ENCODE data around the gene PHF21A. TPM values are rescaled to one million over a fixed set of nuclear protein-coding genes. Genes with fewer than 3 reads are reported as not detected.

PHF21A gene
- total RNA-seq, 1 donor from 2014 or later = 35.9 TPM

GRCh38 chr11:45890886-45891550 is 230.2 kb downstream of the PHF21A start:
- Mint-ChIP-seq H3K27ac (ENCODE audit: unreplicated experiment) (no peak overlapping the region), H3K36me3 (ENCODE audit: low read depth) (no peaks in the 10 kb centered on the region), H3K9me3 (ENCODE audit: low read depth) (no peaks in the 10 kb centered on the region), H3K27me3 (ENCODE audit: low read depth) (peaks cover 20% of the 10 kb centered on the region), H3K4me1 (ENCODE audit: low read depth) (no peaks in the 10 kb centered on the region), H3K4me3 (ENCODE audit: unreplicated experiment) (no peak overlapping the region)
- TF ChIP-seq, protein P1, sequence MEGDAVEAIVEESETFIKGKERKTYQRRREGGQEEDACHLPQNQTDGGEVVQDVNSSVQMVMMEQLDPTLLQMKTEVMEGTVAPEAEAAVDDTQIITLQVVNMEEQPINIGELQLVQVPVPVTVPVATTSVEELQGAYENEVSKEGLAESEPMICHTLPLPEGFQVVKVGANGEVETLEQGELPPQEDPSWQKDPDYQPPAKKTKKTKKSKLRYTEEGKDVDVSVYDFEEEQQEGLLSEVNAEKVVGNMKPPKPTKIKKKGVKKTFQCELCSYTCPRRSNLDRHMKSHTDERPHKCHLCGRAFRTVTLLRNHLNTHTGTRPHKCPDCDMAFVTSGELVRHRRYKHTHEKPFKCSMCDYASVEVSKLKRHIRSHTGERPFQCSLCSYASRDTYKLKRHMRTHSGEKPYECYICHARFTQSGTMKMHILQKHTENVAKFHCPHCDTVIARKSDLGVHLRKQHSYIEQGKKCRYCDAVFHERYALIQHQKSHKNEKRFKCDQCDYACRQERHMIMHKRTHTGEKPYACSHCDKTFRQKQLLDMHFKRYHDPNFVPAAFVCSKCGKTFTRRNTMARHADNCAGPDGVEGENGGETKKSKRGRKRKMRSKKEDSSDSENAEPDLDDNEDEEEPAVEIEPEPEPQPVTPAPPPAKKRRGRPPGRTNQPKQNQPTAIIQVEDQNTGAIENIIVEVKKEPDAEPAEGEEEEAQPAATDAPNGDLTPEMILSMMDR (IDR thresholded peaks at IDR 0.05) = no peak
- DNase-seq (ENCODE audit: low spot score) = no peak

DNA sequence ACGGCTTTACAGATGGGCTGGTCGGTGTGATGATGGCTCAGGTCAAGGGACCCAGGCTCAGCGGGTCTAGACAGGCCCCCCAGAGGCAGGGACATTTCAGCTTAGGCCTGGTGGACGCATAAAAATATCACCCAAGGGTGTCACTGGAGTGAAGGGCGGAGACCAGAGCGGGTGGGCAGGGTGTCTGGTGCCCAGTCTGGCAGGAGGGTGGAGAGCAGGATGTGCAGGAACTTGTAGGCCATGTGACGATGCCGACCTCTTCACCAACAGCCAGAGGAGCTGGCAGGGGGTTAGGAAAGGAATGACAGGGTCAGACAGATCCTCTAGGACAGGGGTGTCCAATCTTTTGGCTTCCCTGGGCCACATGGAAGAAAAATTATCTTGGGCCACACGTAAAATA is 231.3 kb downstream of the PHF21A start:
- DNase-seq (ENCODE audit: low spot score) = no peak
- Mint-ChIP-seq H3K4me3 (ENCODE audit: unreplicated experiment) (no peak overlapping the region), H3K36me3 (ENCODE audit: low read depth) (no peaks in the 10 kb centered on the region), H3K9me3 (ENCODE audit: low read depth) (no peaks in the 10 kb centered on the region), H3K27ac (ENCODE audit: unreplicated experiment) (no peak overlapping the region), H3K27me3 (ENCODE audit: low read depth) (peaks cover 18% of the 10 kb centered on the region), H3K4me1 (ENCODE audit: low read depth) (peaks cover 4% of the 10 kb centered on the region)
- TF ChIP-seq, protein P1 (IDR thresholded peaks at IDR 0.05) = no peak

DNA sequence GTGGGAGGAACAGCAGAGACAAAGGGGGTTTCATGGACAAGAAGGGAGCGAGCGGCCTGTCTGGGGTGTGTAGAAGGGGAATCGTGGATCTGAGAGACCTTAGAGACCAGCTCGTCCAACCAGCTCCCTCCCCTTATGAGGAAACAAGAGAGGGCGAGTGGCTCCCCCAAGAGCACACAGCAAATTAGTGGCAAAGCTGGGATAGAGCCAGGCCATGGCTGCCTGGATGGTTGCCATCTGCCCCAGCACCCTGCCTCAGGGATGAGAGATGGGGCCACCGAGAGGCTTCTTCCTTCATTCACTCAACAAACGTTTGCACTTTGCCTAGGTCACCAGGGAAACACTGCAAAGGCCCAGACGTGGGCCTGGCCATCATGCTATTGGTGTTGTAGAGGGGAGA is 231.7 kb downstream of the PHF21A start:
- no peak for DNase-seq (ENCODE audit: low spot score)
- TF ChIP-seq, protein P1 (IDR thresholded peaks at IDR 0.05) = no peak
- H3K36me3 Mint-ChIP-seq (ENCODE audit: low read depth) = no peaks in the 10 kb centered on the region
- peaks cover 6% of the 10 kb centered on the region for H3K4me1 Mint-ChIP-seq (ENCODE audit: low read depth)
- peaks cover 16% of the 10 kb centered on the region for H3K27me3 Mint-ChIP-seq (ENCODE audit: low read depth)
- H3K9me3 Mint-ChIP-seq (ENCODE audit: low read depth) = no peaks in the 10 kb centered on the region
- no peak overlapping the region for H3K27ac Mint-ChIP-seq (ENCODE audit: unreplicated experiment)
- no peak overlapping the region for H3K4me3 Mint-ChIP-seq (ENCODE audit: unreplicated experiment)

DNA sequence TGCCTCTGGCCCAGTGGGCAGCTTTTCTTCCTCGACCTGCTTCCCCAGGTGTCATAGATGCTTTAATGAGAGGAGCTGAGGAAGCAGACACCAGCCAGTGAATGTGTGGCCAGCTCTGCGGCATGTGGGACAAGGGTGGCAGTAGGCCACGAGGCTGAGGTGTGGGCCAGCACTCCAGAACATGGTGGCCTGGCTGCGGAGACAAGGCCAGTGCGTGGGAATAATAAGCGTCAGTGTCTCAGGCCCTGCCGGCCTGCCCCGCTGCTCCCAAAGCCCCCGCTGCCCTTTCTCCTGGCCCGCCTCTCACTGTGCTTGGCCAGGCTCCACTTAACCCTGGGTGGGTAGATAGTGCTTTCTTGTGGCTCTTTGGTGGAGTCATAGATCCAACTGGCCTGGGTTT is 233.7 kb downstream of the PHF21A start:
- Mint-ChIP-seq H3K4me1 (ENCODE audit: low read depth) (peaks cover 6% of the 10 kb centered on the region), H3K4me3 (ENCODE audit: unreplicated experiment) (no peak overlapping the region), H3K27me3 (ENCODE audit: low read depth) (peaks cover 13% of the 10 kb centered on the region), H3K9me3 (ENCODE audit: low read depth) (no peaks in the 10 kb centered on the region), H3K27ac (ENCODE audit: unreplicated experiment) (no peak overlapping the region), H3K36me3 (ENCODE audit: low read depth) (no peaks in the 10 kb centered on the region)
- no peak for DNase-seq (ENCODE audit: low spot score)
- TF ChIP-seq, protein P1 (IDR thresholded peaks at IDR 0.05) = no peak

- Mint-ChIP-seq H3K36me3 (ENCODE audit: low read depth) (peaks cover 5% of the 10 kb centered on the region), H3K4me3 (ENCODE audit: unreplicated experiment) (no peak overlapping the region), H3K27ac (ENCODE audit: unreplicated experiment) (no peak overlapping the region), H3K4me1 (ENCODE audit: low read depth) (peaks cover 6% of the 10 kb centered on the region), H3K27me3 (ENCODE audit: low read depth) (peaks cover 10% of the 10 kb centered on the region), H3K9me3 (ENCODE audit: low read depth) (no peaks in the 10 kb centered on the region)
- DNase-seq (ENCODE audit: low spot score) = peak; percentile 42
- TF ChIP-seq, protein P1 (IDR thresholded peaks at IDR 0.05) = no peak
Observed at GRCh38 chr11:45886816-45887520, 234.3 kb downstream of the PHF21A start.

Measured in chondrocyte (in vitro differentiated cells).